ENCODE data around the gene CCNF. TPM values are rescaled to one million over a fixed set of nuclear protein-coding genes. Genes with fewer than 3 reads are reported as not detected.

CCNF gene
- total RNA-seq, 1 donor from 2014 or later: 3.9 TPM

DNA sequence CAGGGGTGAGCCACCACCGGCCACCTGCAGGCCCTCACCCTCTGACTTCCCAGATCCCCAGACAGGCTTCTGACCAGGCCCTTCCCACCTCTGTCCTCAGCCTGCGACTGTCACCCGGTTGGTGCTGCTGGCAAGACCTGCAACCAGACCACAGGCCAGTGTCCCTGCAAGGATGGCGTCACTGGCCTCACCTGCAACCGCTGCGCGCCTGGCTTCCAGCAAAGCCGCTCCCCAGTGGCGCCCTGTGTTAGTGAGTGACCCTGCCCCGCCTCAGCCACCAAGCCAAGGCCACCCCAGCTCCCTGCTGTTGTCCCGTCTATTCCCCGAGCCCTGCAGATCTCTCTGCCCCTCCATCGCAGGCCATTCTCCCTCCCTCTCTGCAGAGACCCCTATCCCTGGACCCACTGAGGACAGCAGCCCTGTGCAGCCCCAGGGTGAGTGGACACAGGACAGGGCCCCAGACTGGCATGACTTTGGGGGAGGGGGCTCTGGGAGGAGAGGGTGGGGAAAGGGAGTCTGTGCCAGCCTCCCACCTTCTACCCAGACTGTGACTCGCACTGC, 43.7 kb downstream of the CCNF start:
- FAIRE-seq (no peak), DNase-seq (ENCODE audit: low read depth) (no peak)
- Histone ChIP-seq H3K27me3 (ENCODE audit: control insufficient read depth, insufficient read depth, low read length) (no peaks in the 10 kb centered on the region), H3K4me3 (ENCODE audit: low read depth, low read length) (no peak overlapping the region), H3K36me3 (ENCODE audit: control insufficient read depth, insufficient read depth, low read length) (no peaks in the 10 kb centered on the region)
- TF ChIP-seq, protein P1, sequence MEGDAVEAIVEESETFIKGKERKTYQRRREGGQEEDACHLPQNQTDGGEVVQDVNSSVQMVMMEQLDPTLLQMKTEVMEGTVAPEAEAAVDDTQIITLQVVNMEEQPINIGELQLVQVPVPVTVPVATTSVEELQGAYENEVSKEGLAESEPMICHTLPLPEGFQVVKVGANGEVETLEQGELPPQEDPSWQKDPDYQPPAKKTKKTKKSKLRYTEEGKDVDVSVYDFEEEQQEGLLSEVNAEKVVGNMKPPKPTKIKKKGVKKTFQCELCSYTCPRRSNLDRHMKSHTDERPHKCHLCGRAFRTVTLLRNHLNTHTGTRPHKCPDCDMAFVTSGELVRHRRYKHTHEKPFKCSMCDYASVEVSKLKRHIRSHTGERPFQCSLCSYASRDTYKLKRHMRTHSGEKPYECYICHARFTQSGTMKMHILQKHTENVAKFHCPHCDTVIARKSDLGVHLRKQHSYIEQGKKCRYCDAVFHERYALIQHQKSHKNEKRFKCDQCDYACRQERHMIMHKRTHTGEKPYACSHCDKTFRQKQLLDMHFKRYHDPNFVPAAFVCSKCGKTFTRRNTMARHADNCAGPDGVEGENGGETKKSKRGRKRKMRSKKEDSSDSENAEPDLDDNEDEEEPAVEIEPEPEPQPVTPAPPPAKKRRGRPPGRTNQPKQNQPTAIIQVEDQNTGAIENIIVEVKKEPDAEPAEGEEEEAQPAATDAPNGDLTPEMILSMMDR (IDR thresholded peaks at IDR 0.05; ENCODE audit: insufficient read depth, low read length, severe bottlenecking): no peak

DNA sequence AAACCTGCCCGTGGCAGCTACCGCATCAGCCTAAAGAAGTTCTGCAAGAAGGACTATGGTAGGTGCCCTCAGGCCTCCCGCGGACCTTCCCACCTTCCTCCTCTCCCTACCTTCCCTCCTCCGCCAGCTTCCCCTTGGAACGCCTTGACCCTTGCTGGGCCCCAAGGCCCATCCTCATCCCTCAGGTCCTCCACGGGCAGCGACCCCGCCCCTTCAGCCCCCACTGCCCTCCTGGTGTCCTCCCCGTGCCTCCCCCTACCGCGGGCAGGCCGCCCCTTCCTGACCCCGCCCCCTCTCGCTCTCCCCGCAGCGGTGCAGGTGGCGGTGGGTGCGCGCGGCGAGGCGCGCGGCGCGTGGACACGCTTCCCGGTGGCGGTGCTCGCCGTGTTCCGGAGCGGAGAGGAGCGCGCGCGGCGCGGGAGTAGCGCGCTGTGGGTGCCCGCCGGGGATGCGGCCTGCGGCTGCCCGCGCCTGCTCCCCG, 44.2 kb downstream of the CCNF start:
- FAIRE-seq: no peak
- H3K27me3 ChIP-seq (ENCODE audit: control insufficient read depth, insufficient read depth, low read length): no peaks in the 10 kb centered on the region

DNA sequence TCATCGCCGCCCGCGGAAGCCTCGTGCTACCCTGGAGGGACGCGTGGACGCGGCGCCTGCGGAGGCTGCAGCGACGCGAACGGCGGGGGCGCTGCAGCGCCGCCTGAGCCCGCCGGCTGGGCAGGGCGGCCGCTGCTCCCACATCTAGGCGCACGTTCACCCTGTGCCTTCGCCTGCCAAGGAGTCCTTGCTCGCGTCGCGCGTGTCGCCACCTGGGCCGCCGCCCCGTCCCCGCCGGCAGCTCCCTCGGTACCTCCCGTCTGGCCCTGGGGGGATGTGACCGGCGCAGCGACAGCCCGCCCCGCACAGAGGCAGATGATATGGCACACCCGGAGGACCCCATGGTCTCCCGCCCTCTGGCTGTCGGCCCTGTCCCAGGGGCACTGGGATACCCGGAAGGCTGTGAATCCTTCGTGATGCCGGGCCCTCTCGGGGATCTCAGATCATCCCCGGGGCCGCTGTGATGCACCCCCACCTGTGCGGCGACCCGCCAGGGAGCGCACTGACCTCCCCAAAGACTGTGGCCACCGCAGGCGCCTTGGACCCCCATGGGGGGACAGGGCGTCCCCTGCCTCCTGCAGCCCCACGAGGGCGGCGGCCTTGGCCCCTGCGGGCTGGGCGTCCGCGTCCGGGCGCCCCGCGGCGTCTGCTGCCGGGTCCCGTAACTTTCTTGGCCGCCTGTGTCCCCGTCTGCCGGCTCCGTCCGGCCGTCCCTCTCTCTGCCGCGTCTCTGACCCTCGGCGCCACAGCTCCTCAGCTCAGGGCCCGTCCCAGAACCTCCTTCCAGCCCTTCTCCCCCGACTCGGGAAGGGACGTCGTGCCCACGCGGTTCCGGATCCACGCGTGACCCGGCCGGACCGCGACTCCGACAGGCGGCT, 45.0 kb downstream of the CCNF start:
- TF ChIP-seq, protein P1 (IDR thresholded peaks at IDR 0.05; ENCODE audit: insufficient read depth, low read length, severe bottlenecking): peak; percentile 44
- no peak for FAIRE-seq
- Histone ChIP-seq H3K4me3 (ENCODE audit: low read depth, low read length) (peak overlapping the region; percentile 65), H3K27me3 (ENCODE audit: control insufficient read depth, insufficient read depth, low read length) (no peaks in the 10 kb centered on the region), H3K36me3 (ENCODE audit: control insufficient read depth, insufficient read depth, low read length) (no peaks in the 10 kb centered on the region)
- DNase-seq (ENCODE audit: low read depth): no peak

More for the DNA sequence above, 44.2 kb downstream of the CCNF start:
- TF ChIP-seq, protein P1 (IDR thresholded peaks at IDR 0.05; ENCODE audit: insufficient read depth, low read length, severe bottlenecking): no peak
- Histone ChIP-seq H3K36me3 (ENCODE audit: control insufficient read depth, insufficient read depth, low read length) (no peaks in the 10 kb centered on the region), H3K4me3 (ENCODE audit: low read depth, low read length) (peak overlapping the region; percentile 31)
- DNase-seq (ENCODE audit: low read depth): no peak

DNA sequence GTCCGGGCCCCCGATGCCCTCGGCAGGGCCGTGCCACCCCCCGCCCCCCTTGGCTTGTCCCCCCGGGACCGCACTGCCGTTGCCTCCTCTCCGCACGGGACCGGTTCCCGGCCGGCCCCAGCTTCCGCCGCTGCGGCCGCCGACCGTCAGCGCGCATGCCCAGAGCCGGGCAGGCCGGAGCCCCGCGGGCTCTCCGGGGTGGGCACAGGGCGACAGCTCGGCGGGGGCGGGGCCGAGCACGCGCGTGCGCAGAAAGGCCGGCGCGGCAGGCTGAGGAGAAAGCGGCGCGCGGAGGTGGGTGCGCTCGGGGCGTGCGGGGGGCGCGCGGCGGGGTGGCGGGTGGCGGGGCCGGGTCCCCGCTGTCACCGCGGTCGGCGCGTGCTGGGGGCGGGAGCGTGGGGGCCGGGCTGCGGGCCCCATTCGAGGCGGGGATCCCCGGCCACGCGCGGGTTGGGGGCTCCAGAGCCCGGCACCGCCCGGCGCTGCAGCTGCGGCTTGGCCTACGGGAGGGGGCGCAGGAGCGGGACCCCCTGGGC, 45.7 kb downstream of the CCNF start, which contains the start of gene TBC1D24:
TSS of gene TBC1D24 (plus strand) at position 251 of the 536 bp plus-strand sequence. CDS start 21,022 bp downstream, outside the sequence.
- FAIRE-seq: no peak
- DNase-seq (ENCODE audit: low read depth): peak; percentile 57
- Histone ChIP-seq H3K4me3 (ENCODE audit: low read depth, low read length) (peak within 1 kb of the TSS; percentile 65), H3K36me3 (ENCODE audit: control insufficient read depth, insufficient read depth, low read length) (no peaks in the 10 kb centered on the region), H3K27me3 (ENCODE audit: control insufficient read depth, insufficient read depth, low read length) (no peaks in the 10 kb centered on the region)
- TF ChIP-seq, protein P1 (IDR thresholded peaks at IDR 0.05; ENCODE audit: insufficient read depth, low read length, severe bottlenecking): no peak

DNA sequence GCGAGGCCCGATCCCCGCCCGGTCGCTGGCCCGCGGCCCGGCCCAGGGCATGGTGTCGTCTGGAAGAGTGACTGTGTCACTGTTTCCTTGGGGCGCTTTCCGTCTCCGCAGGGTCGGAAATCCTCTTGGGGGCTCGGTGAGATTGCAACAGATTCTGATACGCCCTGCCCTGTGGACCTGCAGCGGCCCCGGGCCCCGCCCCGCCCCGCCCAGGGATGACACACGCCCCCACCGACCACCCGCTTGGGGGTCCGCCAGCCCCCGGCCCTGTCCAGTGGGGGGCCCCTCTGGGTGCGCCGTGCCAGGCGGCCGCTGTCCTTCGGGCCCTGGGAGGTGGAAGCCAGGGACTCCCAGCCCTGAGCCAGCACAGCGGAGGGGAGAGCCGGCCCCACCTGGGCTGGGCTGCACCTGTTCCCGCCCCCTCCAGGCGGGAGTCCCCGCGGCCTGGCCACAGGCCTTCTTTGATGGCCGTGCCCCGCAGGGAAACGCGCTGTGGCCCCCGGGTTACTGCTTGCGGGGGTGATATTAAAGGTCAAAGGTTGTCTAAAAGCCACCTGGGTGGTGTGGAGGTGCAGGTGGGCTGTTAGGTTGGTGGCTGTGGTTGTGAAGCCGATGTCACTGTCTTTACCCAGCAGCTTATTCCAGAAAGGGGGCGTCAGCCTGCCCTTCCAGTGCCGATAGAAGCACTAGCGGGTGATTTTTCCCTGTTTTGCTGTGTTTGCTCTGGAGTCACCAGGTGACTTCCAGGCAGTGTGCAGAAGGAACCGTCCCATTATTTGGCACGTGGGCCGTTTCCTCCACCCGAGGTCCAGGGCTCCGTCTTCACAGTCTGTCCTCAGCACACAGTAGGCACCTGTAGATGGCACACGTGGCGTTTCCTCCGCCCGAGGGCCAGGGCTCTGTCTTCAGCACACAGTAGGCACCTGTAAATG, 46.4 kb downstream of the CCNF start:
- FAIRE-seq (no peak), DNase-seq (ENCODE audit: low read depth) (no peak)
- peak overlapping the region; percentile 65 for H3K4me3 ChIP-seq (ENCODE audit: low read depth, low read length)
- no peaks in the 10 kb centered on the region for H3K36me3 ChIP-seq (ENCODE audit: control insufficient read depth, insufficient read depth, low read length)
- TF ChIP-seq, protein P1 (IDR thresholded peaks at IDR 0.05; ENCODE audit: insufficient read depth, low read length, severe bottlenecking): no peak
- H3K27me3 ChIP-seq (ENCODE audit: control insufficient read depth, insufficient read depth, low read length): no peaks in the 10 kb centered on the region
